NCI-H446 treated with DMSO at 0.1 percent for 48 hours (cell line): ENCODE results near the gene CTDSPL2.
"Not testable (repeated sequence)": the region's sequence is repeated elsewhere in the genome, so short reads cannot be mapped to it uniquely, and the experiment has no call there.

Source experiments
- DNase-seq: peaks from one replicate; lab custom pipeline; 2025; lab: John Stamatoyannopoulos, UW

CTDSPL2 gene

DNA sequence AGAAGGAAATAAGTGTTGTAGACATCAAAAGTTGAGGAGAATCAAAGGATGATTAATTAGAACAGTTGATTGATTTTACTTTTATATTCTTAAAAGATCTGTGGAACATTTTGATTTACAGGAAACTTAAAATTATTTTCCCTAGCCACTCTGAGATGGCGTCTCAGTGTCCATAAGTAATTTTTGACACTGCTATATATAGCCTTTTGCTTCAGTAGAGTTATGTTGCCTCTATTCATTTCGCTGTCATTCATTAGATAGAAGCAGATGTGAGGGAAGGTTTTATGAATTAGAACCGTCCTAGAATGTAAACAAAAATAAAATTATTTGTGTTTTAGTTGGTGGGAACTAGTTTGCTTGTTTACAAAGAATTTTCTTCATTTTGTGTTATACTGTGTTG, 58.5 kb downstream of the CTDSPL2 start:
- DNase-seq, result no peak

DNA sequence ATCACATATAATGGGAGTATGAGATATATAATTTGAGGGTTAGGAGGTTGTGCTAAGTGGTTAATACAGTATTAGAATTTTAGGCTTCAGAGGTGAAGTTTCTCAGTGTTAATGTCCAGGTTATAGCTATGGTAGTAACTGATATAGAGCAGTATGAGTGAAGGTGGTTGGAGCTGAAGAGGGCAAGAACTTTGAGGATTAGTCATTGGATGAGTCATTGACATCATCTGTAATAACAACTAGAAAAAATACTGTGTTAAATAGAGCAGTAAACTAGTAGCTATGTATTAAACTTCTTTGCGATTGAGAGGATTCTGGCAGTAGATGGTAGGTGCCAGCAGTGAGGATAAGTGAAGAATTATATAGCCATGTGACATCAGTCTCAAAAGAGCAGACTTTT, 62.0 kb downstream of the CTDSPL2 start:
- DNase-seq, result no peak

DNA sequence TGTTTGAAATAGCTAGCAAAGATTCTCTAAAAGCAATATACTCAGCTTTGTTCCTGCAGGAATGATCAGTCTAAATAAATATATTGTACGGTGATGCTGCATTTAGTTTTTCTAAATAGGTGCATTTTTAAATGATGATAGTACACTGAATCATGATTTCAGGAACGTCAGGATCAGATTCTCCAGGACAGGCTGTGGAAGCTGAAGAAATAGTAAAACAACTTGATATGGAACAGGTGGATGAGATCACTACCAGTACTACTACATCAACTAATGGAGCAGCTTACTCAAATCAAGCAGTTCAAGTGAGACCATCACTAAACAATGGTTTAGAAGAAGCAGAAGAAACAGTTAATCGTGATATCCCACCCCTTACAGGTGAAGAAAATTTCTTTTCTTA, 63.2 kb downstream of the CTDSPL2 start:
- no peak for DNase-seq

DNA sequence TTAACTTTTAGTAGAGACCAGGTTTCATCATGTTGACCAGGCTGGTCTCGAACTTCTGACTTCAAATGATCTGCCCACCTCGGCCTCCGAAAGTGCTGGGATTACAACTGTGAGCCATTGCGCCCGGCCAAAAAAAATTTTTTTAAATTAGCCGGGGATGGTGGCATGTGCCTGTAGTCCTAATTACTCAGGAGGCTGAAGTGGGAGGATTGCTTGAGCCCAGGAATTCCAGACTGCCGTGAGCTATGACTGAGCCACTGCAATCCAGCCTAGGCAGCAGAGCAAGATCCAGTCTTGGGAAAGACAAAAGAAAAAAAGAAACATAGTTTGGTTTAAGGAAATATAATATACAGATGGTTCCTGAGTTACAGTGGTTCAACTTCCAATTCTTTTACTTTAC, 64.6 kb downstream of the CTDSPL2 start:
- no peak for DNase-seq

DNA sequence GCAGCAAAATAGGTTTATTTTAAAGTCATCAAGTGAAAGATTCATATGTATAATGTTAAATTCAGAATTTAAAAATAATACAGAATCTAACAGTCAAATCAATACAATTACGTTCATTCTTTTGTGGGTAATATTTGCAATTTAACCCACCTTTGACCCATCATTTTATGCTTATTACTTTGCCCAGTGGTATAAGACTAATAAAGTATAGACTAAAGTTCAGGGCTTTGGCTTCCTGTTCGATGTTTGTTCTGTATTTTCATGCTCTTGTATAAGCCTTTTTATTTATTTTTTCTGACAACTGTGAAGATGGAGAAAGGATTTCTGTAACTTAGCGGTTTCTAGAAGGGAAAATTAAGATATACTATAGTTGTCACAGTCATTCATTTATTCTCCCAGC, 65.2 kb downstream of the CTDSPL2 start:
- DNase-seq, result no peak

DNA sequence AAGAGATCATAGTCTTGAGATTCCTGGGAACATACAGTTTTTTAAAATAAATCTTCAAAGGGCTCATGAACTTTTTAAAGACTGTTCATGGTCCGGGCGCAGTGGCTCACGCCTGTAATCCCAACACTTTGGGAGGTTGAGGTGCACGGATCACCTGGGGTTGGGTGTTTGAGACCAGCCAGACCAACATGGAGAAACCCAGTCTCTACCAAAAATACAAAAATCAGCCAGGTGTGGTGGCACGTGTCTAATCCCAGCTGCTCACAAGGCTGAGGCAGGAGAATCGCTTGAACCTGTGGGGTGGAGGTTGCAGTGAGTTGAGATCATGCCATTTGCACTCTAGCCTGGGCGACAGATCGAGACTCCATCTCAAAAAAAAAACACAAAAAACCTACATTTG, 68.1 kb downstream of the CTDSPL2 start:
- DNase-seq, result no peak

DNA sequence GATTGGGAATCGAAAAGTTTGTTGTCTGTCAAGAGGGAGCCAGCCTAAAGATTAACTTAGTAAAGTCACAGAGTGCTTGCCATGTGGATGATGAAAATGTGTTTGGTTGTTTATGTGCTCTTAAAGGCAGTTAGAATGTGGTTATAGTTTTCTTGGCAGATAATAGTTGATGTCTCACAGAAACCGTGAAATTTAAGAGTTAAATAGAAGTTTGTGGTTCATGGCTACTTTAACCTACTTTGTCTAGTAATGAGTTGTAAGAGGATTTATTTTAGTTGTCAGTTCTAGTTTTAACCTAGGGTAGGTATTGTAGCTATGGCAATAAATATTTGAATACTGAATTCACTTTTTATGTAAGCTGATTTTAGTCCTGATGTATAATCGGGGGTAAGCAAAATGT, 73.1 kb downstream of the CTDSPL2 start:
- no peak for DNase-seq

DNA sequence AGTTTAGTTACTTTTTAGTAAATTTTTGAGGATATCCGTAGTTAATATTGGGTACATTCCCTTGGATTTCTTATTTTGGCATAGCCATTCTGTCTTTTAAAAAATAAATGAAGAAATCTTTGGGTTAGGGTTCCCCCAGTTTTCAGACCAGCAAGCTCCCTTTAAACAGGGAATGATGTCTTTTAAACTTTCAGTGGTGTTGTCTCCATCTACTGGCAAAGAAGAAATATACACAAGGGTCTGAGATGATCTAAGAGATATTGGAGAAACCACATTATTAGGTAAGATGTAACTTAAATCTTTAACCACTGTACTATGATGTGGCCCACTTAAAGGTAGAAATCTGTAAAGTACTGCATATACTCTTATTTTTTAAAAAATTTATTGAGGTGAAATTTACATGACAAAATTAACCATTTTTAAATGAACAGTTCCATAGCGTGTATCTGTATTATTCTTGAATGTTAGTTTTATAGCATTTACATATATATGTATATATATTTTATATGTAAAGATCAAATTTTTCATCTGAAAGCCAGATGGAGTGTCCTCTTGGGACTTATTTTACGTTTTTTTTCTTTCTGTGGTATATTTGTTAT, 74.4 kb downstream of the CTDSPL2 start:
- DNase-seq, result peak; percentile 21

DNA sequence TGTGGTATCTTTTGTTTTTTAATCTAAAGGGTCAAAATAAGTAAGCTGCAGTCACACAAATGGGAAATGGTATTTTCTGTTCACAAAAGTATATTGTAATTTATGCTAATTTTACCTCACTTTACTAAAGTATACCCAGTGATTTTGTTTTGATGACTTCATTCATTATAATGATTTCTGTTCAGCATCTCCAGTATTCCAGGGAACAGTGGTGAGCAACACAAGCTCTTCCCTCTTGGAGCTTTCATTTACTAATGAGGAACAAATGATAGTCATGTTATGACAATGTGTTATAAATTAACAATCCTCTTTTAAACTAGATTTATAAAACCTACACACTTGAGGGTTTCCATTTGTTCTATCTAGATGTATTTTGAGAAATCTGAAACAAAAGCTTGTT, 89.0 kb downstream of the CTDSPL2 start:
- DNase-seq, result no peak

DNA sequence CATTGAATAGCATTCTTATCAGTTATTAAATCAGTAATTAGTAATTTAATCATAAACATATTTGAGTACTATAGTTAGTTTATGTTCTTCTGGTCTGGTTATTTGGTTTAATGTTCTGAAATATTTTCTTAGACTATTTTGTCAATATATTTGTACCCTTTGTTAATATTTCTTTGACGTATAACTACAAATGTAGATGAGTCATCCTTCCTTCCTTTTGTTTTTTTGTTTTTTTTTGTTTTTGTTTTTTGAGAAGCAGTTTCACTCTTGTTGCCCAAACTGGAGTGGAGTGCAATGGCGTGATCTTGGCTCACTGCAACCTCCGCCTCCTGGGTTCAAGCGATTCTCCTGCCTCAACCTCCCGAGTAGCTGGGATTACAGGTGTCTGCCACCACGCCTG, 92.1 kb downstream of the CTDSPL2 start:
- DNase-seq, result no peak

DNA sequence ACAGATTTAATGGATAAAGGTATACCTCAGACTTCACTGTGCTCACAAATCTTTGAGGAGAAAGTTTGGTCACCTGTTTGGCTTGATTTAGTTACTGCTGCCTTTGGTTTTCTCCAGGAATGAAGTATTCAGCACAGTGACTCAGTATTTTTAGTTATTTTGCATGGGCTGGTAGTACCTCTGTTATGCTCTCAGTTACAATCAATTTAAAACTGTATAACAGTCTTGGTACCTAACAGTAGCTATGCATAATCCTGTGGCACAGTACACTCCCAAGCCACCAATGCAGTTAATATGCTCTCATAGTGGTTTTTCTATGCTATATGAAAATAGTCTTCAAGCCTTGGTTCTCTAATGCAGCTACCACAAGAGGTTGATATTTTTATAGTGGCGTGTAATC, 97.6 kb downstream of the CTDSPL2 start:
- DNase-seq, result no peak

DNA sequence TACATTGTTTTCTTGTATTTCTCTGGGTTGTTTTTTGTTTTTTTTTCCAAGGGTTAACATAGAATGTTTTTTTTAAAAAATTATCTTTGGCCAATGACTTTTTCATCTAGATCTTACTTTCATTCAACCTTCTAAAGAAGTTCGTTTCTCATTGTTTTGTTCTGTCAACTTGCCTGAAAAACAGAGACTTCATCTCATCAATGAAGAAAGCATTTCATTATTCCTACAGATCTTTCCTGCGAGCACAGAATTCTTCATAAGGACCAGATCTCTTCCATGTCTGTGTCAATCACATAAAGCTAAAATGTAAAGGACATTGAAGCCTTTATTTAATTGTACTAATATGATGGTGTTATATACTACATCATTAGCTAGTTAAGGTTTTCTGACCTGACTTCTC, 99.8 kb downstream of the CTDSPL2 start:
- no peak for DNase-seq

DNA sequence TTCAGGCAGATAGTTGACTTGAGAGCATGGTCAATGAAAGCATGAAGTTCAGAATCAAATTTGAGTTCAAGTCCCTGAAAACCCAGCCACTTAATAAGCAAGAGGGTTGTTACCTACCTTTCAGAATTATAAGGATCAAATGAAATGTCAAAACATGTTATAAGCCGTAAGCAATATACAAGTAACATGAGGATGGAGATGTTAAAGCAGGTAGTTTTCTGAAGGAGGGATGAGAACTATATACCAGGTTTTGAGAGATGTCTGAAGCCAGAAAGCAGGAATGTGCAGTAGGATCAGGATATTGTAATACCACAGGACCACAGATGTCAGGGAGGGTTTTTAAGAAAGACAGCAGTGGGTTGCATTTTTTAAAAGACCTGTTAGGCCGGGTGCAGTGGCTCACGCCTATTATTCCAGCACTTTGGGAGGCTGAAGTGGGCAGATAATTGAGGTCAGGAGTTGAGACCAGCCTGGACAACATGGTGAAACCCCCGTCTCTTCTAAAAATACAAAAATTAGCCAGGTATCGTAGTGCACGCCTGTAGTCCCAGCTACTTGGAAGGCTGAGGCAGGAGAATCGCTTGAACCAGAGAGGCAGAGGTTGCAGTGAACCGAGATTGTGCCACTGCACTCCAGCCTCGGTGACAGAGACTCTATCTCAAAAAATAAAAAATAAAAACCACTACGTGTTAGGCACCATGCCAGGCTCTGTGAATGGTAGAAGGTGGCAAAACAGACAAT, 102.6 kb downstream of the CTDSPL2 start:
- no peak for DNase-seq

DNA sequence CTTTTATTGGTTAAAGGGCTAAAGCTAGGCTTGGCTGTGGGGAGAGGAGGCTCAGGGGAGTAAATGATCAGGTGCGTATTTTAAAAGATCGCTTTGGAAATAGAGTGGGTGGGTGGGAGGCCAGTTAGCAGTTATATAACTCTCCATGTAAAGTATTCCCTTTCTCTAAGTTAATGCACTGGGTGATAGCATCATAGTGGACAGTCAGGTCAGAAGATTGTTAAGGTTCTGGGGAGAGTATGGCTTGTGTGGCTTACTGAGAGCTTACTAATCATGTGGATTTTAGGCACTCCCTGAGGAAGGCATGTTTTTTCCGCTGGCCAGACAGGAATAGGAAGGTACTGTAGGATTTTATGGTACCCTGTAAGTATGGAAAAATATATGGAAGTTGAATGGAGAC, 103.2 kb downstream of the CTDSPL2 start:
- no peak for DNase-seq

DNA sequence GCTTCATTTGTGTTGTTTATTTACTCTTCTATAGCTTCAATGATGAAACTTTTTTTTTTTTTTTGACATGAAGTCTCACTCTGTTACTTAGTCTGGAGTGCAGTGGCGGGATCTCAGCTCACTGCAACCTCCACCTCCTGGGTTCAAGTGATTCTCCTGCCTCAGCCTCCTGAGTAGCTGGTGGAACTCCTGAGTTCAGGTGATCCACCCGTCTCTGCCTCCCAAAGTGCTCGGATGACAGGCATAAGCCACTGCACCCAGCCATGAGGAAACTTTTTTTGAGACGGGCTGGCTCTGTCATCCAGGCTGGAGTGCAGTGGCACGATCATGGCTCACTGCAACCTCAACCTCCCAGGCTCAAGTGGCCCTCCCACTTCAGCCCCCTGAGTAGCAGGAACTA, 104.8 kb downstream of the CTDSPL2 start:
- DNase-seq, result not testable (repeated sequence)

DNA sequence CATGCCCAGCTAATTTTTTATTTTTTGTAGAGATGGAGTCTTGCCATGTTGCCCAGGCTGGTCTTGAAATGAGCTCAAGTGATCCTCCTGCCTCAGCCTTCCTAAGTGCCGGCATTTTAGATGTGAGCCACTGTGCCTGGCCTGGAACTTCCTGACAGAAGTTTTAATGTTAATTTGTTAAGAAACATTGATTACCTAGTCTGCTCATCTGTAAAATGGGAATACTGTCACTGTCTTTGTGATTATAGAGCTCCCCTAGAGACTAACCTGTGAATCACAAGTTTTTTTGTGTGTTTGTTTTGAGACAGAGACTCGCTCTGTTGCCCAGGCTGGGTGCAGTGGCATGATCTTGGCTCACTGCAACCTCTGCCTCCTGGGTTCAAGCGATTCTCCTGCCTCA, 105.3 kb downstream of the CTDSPL2 start:
- DNase-seq, result no peak

DNA sequence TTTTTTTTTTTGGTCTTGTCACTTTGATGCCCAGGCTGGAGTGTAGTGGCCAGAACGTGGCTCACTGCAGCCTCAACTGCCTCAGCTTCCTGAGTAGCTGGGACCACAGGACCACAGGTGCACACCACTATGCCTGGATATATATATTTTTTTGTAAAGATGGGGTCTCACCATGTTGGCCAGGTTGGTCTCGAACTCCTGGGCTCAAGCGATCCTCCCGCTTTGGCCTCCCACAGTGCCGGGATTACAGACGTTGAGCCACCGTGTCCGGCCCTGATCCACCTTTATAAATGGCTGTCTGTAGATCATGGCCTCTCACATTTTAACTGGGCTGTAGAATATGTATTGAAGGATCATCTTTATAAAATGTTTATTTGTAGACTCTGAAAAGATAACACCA, 107.7 kb downstream of the CTDSPL2 start:
- DNase-seq, result no peak

DNA sequence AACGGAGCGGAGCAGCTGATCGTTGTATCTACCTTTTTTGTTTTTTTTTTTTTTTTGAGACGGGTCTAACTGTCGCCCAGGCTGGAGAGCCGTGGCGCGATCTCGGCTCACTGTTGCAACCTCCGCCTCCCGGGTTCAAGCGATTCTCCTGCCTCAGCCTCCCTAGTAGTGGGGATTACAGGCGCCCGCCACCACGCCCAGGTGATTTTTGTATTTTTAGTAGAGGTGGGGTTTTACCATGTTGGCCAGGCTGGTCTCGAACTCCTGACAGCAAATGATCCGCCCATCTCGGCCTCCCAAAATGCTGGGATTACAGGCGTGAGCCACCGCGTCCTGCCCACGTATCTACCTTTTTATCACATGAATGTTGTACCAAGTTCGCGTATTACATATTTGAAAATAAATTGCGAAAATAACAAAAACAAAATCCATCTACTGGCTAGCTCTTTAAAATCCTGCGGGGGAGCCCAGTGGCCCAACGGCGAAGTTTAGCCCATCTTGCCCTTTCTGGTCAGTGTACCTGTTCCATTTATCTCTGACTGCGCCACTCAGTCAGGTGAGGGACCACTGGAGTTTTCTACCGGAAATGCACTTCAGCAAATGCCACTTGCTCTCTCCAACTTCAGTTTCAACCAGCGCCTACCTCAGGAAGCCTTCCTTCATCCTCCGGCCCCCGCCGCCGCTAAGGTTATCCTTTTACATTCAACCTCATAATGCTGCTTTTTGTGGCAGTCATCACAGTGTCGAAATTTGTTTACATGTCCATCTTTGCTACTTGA, 108.3 kb downstream of the CTDSPL2 start:
- DNase-seq, result no peak

DNA sequence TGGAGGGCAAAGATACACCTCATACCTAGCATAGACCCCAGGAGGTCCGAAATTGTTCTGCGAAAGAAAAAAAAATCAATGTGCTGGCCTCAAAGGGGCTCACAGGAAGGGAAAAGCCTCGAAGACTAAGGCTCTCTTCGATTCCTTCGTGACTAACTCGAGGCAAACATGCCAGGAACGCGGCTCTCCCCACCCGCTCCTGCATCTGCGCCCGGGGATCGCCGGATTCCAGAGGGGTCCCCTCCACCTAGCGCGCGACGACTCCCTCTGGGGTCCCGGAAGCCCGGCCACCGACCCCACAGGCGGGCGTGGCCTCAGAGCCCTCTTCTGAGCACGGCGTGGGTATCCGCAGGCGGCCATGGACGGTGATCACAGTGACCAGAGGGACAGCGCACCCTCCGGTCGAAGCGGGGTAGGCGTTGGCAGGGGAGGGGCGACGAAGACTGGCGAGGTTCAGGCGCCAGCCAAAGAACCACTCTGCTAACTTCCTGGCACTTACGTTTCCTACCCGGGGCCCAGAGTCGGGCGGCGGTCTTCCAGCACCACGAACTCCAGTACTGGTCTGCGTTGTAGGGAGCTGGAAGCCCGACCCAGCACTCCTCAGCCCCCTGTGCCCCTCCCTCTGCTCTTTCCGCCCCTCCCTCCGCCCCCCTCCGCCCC, 109.0 kb downstream of the CTDSPL2 start:
- no peak for DNase-seq

DNA sequence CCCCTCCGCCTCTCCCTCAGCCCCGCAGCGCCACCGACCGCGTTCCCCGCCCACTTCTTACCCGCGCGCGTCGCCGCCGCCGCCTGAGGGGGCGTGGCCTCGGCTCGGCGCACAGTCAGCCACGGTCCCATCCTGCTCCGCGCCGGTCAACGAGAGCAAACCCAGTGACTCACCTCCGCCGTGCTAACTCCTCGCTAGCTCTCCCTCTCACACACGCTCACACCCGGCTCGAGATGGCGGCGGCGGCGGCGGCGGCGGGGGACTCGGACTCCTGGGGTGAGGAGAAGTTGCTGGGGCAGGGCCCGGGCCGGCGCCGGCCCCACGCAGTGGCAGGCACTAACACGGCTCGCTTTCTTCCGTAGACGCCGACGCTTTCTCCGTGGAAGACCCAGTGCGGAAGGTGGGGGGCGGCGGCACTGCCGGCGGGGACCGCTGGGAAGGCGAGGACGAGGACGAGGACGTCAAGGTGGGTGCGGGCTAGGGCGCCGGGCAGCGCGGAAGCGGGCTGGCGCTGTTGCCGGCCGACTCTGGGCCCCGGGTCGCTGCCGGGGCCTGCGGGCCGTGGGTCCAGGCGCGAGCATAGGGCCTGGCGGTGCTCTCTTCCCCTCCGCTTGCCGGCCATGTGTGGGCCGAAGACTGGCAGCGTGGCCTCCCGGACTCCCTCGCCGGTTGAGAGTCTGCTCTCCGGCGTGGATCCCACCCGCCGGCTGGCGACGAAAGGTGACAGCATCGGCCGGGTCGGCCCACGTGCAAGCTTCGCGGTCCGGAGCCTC, 109.7 kb downstream of the CTDSPL2 start, which contains the start of gene EIF3J:
EIF3J (plus strand) TSS at position 186 of the 773 bp plus-strand sequence; CDS start at position 234, 48 bp downstream.
- DNase-seq, result peak; percentile 87

DNA sequence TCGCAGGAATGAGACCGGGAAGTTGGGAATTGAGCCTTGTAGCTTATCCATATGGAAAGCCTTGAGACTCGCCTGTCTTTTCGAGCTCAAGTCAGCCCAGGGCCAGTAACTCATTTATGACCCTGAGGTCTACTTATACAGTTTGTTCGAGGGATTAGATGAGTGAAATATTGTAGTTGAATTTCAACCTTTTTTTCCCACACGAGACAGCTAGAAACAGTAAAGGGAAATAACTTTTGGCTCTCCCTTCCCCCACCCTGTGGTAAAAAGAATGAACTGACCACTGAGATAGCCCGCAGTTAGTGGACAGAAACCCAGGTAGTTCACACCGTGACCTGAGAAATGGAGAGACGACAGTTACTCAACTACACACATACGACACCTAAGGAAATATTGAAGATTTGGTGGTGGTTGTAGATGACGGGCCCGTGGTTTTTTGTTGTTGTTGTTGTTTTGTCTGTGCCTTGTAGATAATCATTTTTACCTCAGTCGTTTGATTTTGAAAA, 110.4 kb downstream of the CTDSPL2 start:
- no peak for DNase-seq
